H1 (cell line): ENCODE measurements around the gene CMSS1.

Source experiments
- CEBPB ChIP-seq: IDR thresholded peaks from 2 replicates; pipeline ENCODE4 v1.6.1; 2012; ENCODE audit warnings: low read depth, low read length
- CTCF ChIP-seq, 3 experiments: IDR thresholded peaks; 1 replicate in 2 of 3; 2 replicates in 1 of 3; pipeline versions ENCODE4 v1.5.1 to v1.6.1; 2011; ENCODE audit warnings: low read length in 3 of 3, mild to moderate bottlenecking in 3 of 3, inconsistent platforms in 2 of 3, low read depth in 1 of 3, moderate library complexity in 1 of 3; ENCODE audit not compliant: insufficient read depth in 1 of 3; ENCODE audit errors: control extremely low read depth in 1 of 3
- EGR1 ChIP-seq: IDR thresholded peaks from 2 replicates; pipeline ENCODE4 v1.6.1; 2011; ENCODE audit warnings: low read depth, low read length, borderline replicate concordance
- EP300 ChIP-seq, 2 experiments: IDR thresholded peaks; 1 replicate in 1 of 2; 2 replicates in 1 of 2; pipeline ENCODE4 v1.6.1; 2011 to 2012; ENCODE audit warnings: low read depth in 2 of 2, low read length in 2 of 2, mild to moderate bottlenecking in 2 of 2, borderline replicate concordance in 1 of 2, inconsistent platforms in 1 of 2, moderate library complexity in 1 of 2
- EZH2 ChIP-seq: fragments of 200-600 bp; sonication (generic); IDR thresholded peaks from 2 replicates; pipeline ENCODE4 v1.7.1; 2012; ENCODE audit warnings: low read depth, mild to moderate bottlenecking, moderate library complexity, low read length, inconsistent platforms; ENCODE audit not compliant: severe bottlenecking
- MAX ChIP-seq: IDR thresholded peaks from 2 replicates; pipeline ENCODE4 v1.6.1; 2012; ENCODE audit warnings: inconsistent platforms
- POLR2A ChIP-seq, 2 experiments: IDR thresholded peaks; 1 replicate in 1 of 2; 2 replicates in 1 of 2; pipeline ENCODE4 v1.6.1; 2011; ENCODE audit warnings: low read depth in 2 of 2, low read length in 2 of 2, mild to moderate bottlenecking in 2 of 2; ENCODE audit errors: control extremely low read depth in 1 of 2
- POLR2AphosphoS5 ChIP-seq: IDR thresholded peaks from 2 replicates; pipeline ENCODE4 v1.6.1; 2011; ENCODE audit warnings: low read depth, low read length
- POU5F1 ChIP-seq: IDR thresholded peaks from 2 replicates; pipeline ENCODE4 v1.6.1; 2011; ENCODE audit warnings: low read depth, mild to moderate bottlenecking, low read length, moderate library complexity
- SP2 ChIP-seq: IDR thresholded peaks from 2 replicates; pipeline ENCODE4 v1.6.1; 2012; ENCODE audit warnings: mild to moderate bottlenecking, low read length, inconsistent platforms
- SRF ChIP-seq: IDR thresholded peaks from 2 replicates; pipeline ENCODE4 v1.6.1; 2011; ENCODE audit warnings: mild to moderate bottlenecking, low read depth, low read length, moderate library complexity
- USF2 ChIP-seq: IDR thresholded peaks from 2 replicates; pipeline ENCODE4 v1.6.1; 2011; ENCODE audit warnings: low read length, improper control_type of control experiment
- YY1 ChIP-seq: IDR thresholded peaks from 2 replicates; pipeline ENCODE4 v1.6.1; 2011; ENCODE audit warnings: low read depth, mild to moderate bottlenecking, low read length

- TF ChIP-seq CTCF (IDR thresholded peaks at IDR 0.05; ENCODE audit: control extremely low read depth in 1 of 3, insufficient read depth in 1 of 3, low read depth in 1 of 3, low read length in 3 of 3), result no peak
- no peak for TF ChIP-seq SRF
- TF ChIP-seq EP300 (IDR thresholded peaks at IDR 0.05; ENCODE audit: borderline replicate concordance in 1 of 2, low read depth in 2 of 2, low read length in 2 of 2), result no peak
- no peak for TF ChIP-seq EGR1
- TF ChIP-seq POLR2AphosphoS5, result no peak
- no peak for TF ChIP-seq CEBPB
- TF ChIP-seq POLR2A (IDR thresholded peaks at IDR 0.05; ENCODE audit: control extremely low read depth in 1 of 2, low read depth in 2 of 2, low read length in 2 of 2), result no peak
- no peak for TF ChIP-seq SP2
- no peak for TF ChIP-seq EZH2
- no peak for TF ChIP-seq YY1
- no peak for TF ChIP-seq POU5F1
- no peak for TF ChIP-seq USF2
- TF ChIP-seq MAX, result no peak
These were observed 122.7 kb downstream of the CMSS1 start for GRCh38 chr3:99940350-99940749.
